Liver (tissue), 9 donors: Measurements from ENCODE around the gene KIF4A. TPM values are rescaled to one million over a fixed set of nuclear protein-coding genes. Genes with fewer than 3 reads are reported as not detected.

Source experiments
- DNase-seq: peaks from one replicate; pipeline ENCODE4 v3.0.0-alpha.2; 2017; ENCODE audit warnings: low spot score
- H3K27ac ChIP-seq, 2 donors: one replicate each; pipeline ENCODE4 v1.7.0; 2013; ENCODE audit warnings: inconsistent platforms in 2 of 2, low read length in 2 of 2, control low read depth in 1 of 2, low read depth in 1 of 2, mild to moderate bottlenecking in 1 of 2
- H3K27me3 ChIP-seq, 4 donors: one replicate each; pipeline versions ENCODE4 v1.6.1 to v1.7.0; 2013; ENCODE audit warnings: low read length in 3 of 4, inconsistent platforms in 1 of 4, mild to moderate bottlenecking in 1 of 4, moderate library complexity in 1 of 4; ENCODE audit not compliant: control insufficient read depth in 4 of 4, insufficient read depth in 4 of 4
- H3K36me3 ChIP-seq, 4 donors: one replicate each; pipeline versions ENCODE4 v1.6.1 to v1.7.0; 2013; ENCODE audit warnings: low read length in 3 of 4, mild to moderate bottlenecking in 3 of 4, low read depth in 1 of 4, moderate library complexity in 1 of 4; ENCODE audit not compliant: control insufficient read depth in 4 of 4, insufficient read depth in 3 of 4
- H3K4me1 ChIP-seq, 4 donors: one replicate each; pipeline versions ENCODE4 v1.6.1 to v1.7.0; 2013; ENCODE audit warnings: low read length in 3 of 4, mild to moderate bottlenecking in 3 of 4, moderate library complexity in 1 of 4; ENCODE audit not compliant: control insufficient read depth in 4 of 4, insufficient read depth in 4 of 4
- H3K4me3 ChIP-seq, 3 donors: one replicate each; pipeline versions ENCODE4 v1.6.1 to v1.7.0; 2013; ENCODE audit warnings: low read length in 3 of 3, control low read depth in 1 of 3, low read depth in 1 of 3, mild to moderate bottlenecking in 1 of 3
- H3K9ac ChIP-seq, 2 donors: one replicate each; pipeline ENCODE4 v1.7.0; 2013; ENCODE audit warnings: low read length in 2 of 2, mild to moderate bottlenecking in 2 of 2, moderate library complexity in 2 of 2, control low read depth in 1 of 2, low read depth in 1 of 2
- H3K9me3 ChIP-seq, 4 donors: one replicate each; pipeline versions ENCODE4 v1.6.1 to v1.7.0; 2013; ENCODE audit warnings: low read length in 3 of 4; ENCODE audit not compliant: control insufficient read depth in 4 of 4
- ATF3 ChIP-seq: IDR thresholded peaks from 2 replicates; pipeline ENCODE4 v1.6.1; 2016; ENCODE audit warnings: antibody characterized with exemption
- CTCF ChIP-seq: fragments of 150-350 bp; IDR thresholded peaks from 2 replicates; pipeline ENCODE4 v1.5.1; 2017; ENCODE audit warnings: improper control_type of control experiment, low read depth, low read length; ENCODE audit not compliant: missing input control
- EGR1 ChIP-seq, 2 donors: IDR thresholded peaks; 2 replicates each; pipeline ENCODE4 v1.6.1; 2016 to 2018; ENCODE audit warnings: antibody characterized with exemption in 2 of 2, low read depth in 2 of 2
- FOXA1 ChIP-seq: IDR thresholded peaks from 2 replicates; pipeline ENCODE4 v1.6.1; 2016; ENCODE audit warnings: antibody characterized with exemption
- FOXA2 ChIP-seq: IDR thresholded peaks from 2 replicates; pipeline ENCODE4 v1.6.1; 2016; ENCODE audit warnings: antibody characterized with exemption
- GABPA ChIP-seq, 2 donors: IDR thresholded peaks in 1 of 2; conservative IDR thresholded peaks in 1 of 2; 2 replicates each; pipeline ENCODE4 v1.6.1; 2016; ENCODE audit warnings: antibody characterized with exemption in 2 of 2, mild to moderate bottlenecking in 1 of 2, moderate library complexity in 1 of 2
- HNF4A ChIP-seq, 2 donors: conservative IDR thresholded peaks; 2 replicates each; pipeline ENCODE4 v1.6.1; 2016; ENCODE audit warnings: antibody characterized with exemption in 2 of 2, mild to moderate bottlenecking in 2 of 2
- HNF4G ChIP-seq: IDR thresholded peaks from 2 replicates; pipeline ENCODE4 v1.6.1; 2016; ENCODE audit warnings: antibody characterized with exemption
- JUND ChIP-seq, 2 donors: IDR thresholded peaks; 2 replicates each; pipeline ENCODE4 v1.6.1; 2016; ENCODE audit warnings: antibody characterized with exemption in 2 of 2
- MAX ChIP-seq: IDR thresholded peaks from 2 replicates; pipeline ENCODE4 v1.6.1; 2016; ENCODE audit warnings: antibody characterized with exemption
- NR2F2 ChIP-seq: IDR thresholded peaks from 2 replicates; pipeline ENCODE4 v1.6.1; 2016; ENCODE audit warnings: antibody characterized with exemption
- RAD21 ChIP-seq, 2 donors: IDR thresholded peaks; 2 replicates each; pipeline ENCODE4 v1.6.1; 2016; ENCODE audit warnings: antibody characterized with exemption in 2 of 2, mild to moderate bottlenecking in 2 of 2
- REST ChIP-seq: IDR thresholded peaks from 2 replicates; pipeline ENCODE4 v1.6.1; 2016; ENCODE audit warnings: antibody characterized with exemption, mild to moderate bottlenecking
- RXRA ChIP-seq, 2 donors: IDR thresholded peaks; 2 replicates each; pipeline ENCODE4 v1.6.1; 2017 to 2018; ENCODE audit warnings: antibody characterized with exemption in 2 of 2, mild to moderate bottlenecking in 1 of 2
- SP1 ChIP-seq: IDR thresholded peaks from 2 replicates; pipeline ENCODE4 v1.6.1; 2018; ENCODE audit warnings: antibody characterized with exemption, mild to moderate bottlenecking
- TAF1 ChIP-seq: conservative IDR thresholded peaks from 2 replicates; pipeline ENCODE4 v1.6.1; 2016; ENCODE audit warnings: antibody characterized with exemption, mild to moderate bottlenecking
- YY1 ChIP-seq: IDR thresholded peaks from 2 replicates; pipeline ENCODE4 v1.6.1; 2016; ENCODE audit warnings: antibody characterized with exemption, mild to moderate bottlenecking
- ZBTB33 ChIP-seq: IDR thresholded peaks from 2 replicates; pipeline ENCODE4 v1.6.1; 2016; ENCODE audit warnings: antibody characterized with exemption
- WGBS: extraction: QIAGEN DNeasy Blood & Tissue Kit; methylation state at CpG from one replicate; pipeline ENCODE4 v1.1.7; 2013; 5-methylcytosine and 5-hydroxymethylcytosine counted together
- polyA plus RNA-seq, 2 donors: library from polyadenylated mRNA; stranded (reverse) in 1 of 2; unstranded in 1 of 2; fragments of 200-250 nt in 1 of 2; fragments of >200 nt in 1 of 2; fragmentation: Nextera tagmentation in 1 of 2; extraction: Ambion mirVana in 1 of 2; gene quantifications; one replicate each; pipeline versions ENCODE4 v1.2.1 to v1.2.3, GENCODE V29; 2013 to 2015
- total RNA-seq, 2 donors: library from RNA; depleted of rRNA; stranded (reverse); fragments of >200 nt; gene quantifications; one replicate each; pipeline ENCODE4 v1.2.3, GENCODE V29; 2014
- donor health status: healthy.
- donor health status: healthy.
- donor health status: healthy.
- donor health status: healthy.
- donor health status: healthy.

Gene KIF4A
- total and polyA plus RNA-seq, 4 donors, result under 0.01 to 17.3 (median 0.50) TPM

- TF ChIP-seq CTCF (no peak), GABPA (IDR thresholded peaks at IDR 0.05 in 1 of 2, conservative IDR thresholded peaks at IDR 0.05 in 1 of 2) (no peak), JUND (IDR thresholded peaks at IDR 0.05) (no peak)
Observed at GRCh38 chrX:70405003-70405402, 115.1 kb downstream of the KIF4A start (continued).

GRCh38 chrX:70410921-70411320, 121.0 kb downstream of the KIF4A start:
- H3K36me3 ChIP-seq, result no peaks in the 10 kb centered on the region
- H3K27me3 ChIP-seq, result no peaks in the 10 kb centered on the region
- no peaks in the 10 kb centered on the region for H3K9me3 ChIP-seq
- DNase-seq, result no peak
- H3K9ac ChIP-seq, result no peak overlapping the region
- no peaks in the 10 kb centered on the region for H3K4me1 ChIP-seq
- no peak overlapping the region for H3K27ac ChIP-seq
- TF ChIP-seq JUND (IDR thresholded peaks at IDR 0.05), result no peak
- TF ChIP-seq MAX, result no peak
- TF ChIP-seq RXRA (IDR thresholded peaks at IDR 0.05), result no peak
- no peak for TF ChIP-seq ZBTB33
- 99% methylated on average over 2 of the region's 2 CpGs for WGBS
- no peak overlapping the region for H3K4me3 ChIP-seq

GRCh38 chrX:70411475-70411874, 121.6 kb downstream of the KIF4A start:
- 99% methylated on average over 3 of the region's 3 CpGs for WGBS
- TF ChIP-seq HNF4A (conservative IDR thresholded peaks at IDR 0.05) (no peak), EGR1 (IDR thresholded peaks at IDR 0.05; ENCODE audit: low read depth in 2 of 2) (no peak), FOXA2 (no peak), TAF1 (no peak), RXRA (IDR thresholded peaks at IDR 0.05) (no peak), NR2F2 (no peak), CTCF (no peak), RAD21 (IDR thresholded peaks at IDR 0.05) (no peak), YY1 (no peak), GABPA (IDR thresholded peaks at IDR 0.05 in 1 of 2, conservative IDR thresholded peaks at IDR 0.05 in 1 of 2) (no peak), JUND (IDR thresholded peaks at IDR 0.05) (no peak), REST (no peak), ATF3 (no peak), FOXA1 (no peak), SP1 (no peak), HNF4G (no peak), ZBTB33 (no peak), MAX (no peak)
- Histone ChIP-seq H3K9me3 (no peaks in the 10 kb centered on the region), H3K4me3 (no peak overlapping the region), H3K4me1 (no peaks in the 10 kb centered on the region), H3K36me3 (no peaks in the 10 kb centered on the region), H3K27me3 (no peaks in the 10 kb centered on the region), H3K27ac (no peak overlapping the region), H3K9ac (no peak overlapping the region)
- DNase-seq, result no peak
